IgD-negative memory B cell (primary cell): Measurements from ENCODE around the gene CARD9. TPM values are rescaled to one million over a fixed set of nuclear protein-coding genes. Genes with fewer than 3 reads are reported as not detected.

Experiments
- H3K27ac Mint-ChIP-seq, 3 donors: one replicate each; pipeline ENCODE4 v1.8.0; 2020 to 2022; ENCODE audit warnings: mild to moderate bottlenecking in 3 of 3, mixed read lengths in 3 of 3, moderate library complexity in 1 of 3
- H3K27me3 Mint-ChIP-seq: one replicate; pipeline ENCODE4 v1.8.0; 2021; ENCODE audit warnings: mixed read lengths
- H3K36me3 Mint-ChIP-seq: one replicate; pipeline ENCODE4 v1.8.0; 2020; ENCODE audit warnings: mild to moderate bottlenecking, mixed read lengths
- H3K4me1 Mint-ChIP-seq, 3 donors: one replicate each; pipeline ENCODE4 v1.8.0; 2020 to 2022; ENCODE audit warnings: mixed read lengths in 3 of 3, mild to moderate bottlenecking in 1 of 3
- H3K4me3 Mint-ChIP-seq, 4 donors: one replicate each; pipeline ENCODE4 v1.8.0; 2020 to 2022; ENCODE audit warnings: mild to moderate bottlenecking in 4 of 4, mixed read lengths in 4 of 4, moderate library complexity in 3 of 4
- H3K9me3 Mint-ChIP-seq, 3 donors: one replicate each; pipeline ENCODE4 v1.8.0; 2020 to 2021; ENCODE audit warnings: mixed read lengths in 3 of 3, mild to moderate bottlenecking in 1 of 3
- polyA plus RNA-seq: library from polyadenylated mRNA; unstranded; fragments of 300-500 nt; fragmentation: Illumina TruSeq; gene quantifications from one replicate; pipeline ENCODE4 v1.2.3, GENCODE V29; 2021

CARD9 gene
- polyA plus RNA-seq, 1 donor from 2014 or later = 0.26 TPM

DNA sequence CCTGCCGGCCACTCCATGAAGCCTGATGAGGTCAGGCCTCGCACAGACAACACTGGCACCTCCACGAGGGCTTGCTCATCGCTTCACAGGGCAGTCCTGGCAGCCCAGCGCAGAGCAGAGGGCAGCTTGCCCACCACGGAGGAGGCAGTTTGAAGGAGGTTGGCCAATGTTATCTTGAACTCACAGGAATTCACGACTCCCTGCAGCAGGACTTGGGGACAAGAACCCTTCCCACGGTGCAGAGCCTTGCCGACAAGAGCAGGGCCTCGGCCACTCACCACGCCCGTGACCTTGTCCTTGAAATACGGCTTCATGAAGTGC is 21.5 kb upstream of the CARD9 start:
- H3K36me3 Mint-ChIP-seq = peaks cover 3% of the 10 kb centered on the region
- no peaks in the 10 kb centered on the region for H3K27me3 Mint-ChIP-seq
- H3K27ac Mint-ChIP-seq = no peak overlapping the region
- H3K9me3 Mint-ChIP-seq = no peaks in the 10 kb centered on the region
- peaks cover 5 to 12% (median 8%) of the 10 kb centered on the region in 3 donors for H3K4me1 Mint-ChIP-seq
- H3K4me3 Mint-ChIP-seq = no peak overlapping the region

DNA sequence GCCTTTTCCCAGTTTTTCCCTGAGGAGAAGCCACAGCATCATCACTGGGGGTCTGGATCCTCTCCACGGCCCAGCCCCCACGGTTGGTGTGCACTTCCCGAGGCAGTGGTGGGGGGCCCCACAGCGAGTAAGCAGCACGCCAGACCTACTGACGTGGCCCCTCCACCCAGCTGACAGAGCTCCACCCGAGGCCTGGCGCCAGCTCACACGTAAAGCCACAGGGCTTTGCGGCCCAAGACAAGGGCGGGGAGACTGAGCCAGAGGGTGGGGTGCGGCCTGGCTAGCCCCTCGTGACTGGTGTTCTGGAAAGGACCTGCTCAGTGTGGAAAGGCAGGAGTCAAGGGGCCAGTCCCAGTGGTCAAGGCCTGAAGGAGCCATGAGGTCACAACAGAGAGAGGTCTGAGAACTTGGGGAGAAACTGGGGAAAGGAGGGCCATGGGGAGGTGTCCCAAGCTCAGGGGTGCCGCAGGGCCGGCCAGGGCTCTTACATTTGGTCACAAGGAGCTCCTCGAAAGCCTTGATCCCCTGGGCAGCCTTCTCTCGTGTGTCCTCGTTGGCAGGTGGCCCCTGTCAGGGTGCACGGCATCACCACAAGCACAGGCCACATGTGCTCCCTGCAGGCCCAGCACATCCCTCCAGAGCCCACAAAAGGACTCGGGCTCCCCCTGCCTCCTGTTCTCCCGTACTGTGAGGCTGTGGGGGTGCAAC is 21.0 kb upstream of the CARD9 start:
- Mint-ChIP-seq H3K27ac (no peak overlapping the region), H3K36me3 (peaks cover 3% of the 10 kb centered on the region), H3K4me1 (peaks cover 5 to 12% (median 8%) of the 10 kb centered on the region in 3 donors), H3K27me3 (no peaks in the 10 kb centered on the region), H3K9me3 (no peaks in the 10 kb centered on the region), H3K4me3 (no peak overlapping the region)

DNA sequence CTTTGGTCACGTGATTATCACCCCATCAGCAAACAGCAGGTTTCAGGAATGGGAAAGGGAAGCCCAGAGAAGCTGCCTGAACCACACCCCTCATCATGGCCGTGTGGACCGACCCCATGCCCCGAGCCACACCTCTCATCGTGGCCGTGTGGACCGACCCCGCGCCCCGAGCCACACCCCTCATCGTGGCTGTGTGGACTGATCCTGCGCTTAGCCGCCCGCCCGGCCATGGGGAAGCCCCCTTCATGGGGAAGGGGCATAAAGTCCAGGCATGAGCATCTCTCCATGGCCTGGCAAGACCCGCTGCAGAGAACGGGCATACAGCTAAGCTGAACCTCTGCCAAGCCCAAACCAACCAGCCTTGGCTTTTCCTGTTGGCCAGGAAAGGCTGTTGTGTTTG is 20.1 kb upstream of the CARD9 start:
- Mint-ChIP-seq H3K9me3 (no peaks in the 10 kb centered on the region), H3K36me3 (peaks cover 3% of the 10 kb centered on the region), H3K27ac (no peak overlapping the region), H3K4me3 (no peak overlapping the region), H3K4me1 (peaks cover 0 to 4% (median 0%) of the 10 kb centered on the region in 3 donors), H3K27me3 (no peaks in the 10 kb centered on the region)

DNA sequence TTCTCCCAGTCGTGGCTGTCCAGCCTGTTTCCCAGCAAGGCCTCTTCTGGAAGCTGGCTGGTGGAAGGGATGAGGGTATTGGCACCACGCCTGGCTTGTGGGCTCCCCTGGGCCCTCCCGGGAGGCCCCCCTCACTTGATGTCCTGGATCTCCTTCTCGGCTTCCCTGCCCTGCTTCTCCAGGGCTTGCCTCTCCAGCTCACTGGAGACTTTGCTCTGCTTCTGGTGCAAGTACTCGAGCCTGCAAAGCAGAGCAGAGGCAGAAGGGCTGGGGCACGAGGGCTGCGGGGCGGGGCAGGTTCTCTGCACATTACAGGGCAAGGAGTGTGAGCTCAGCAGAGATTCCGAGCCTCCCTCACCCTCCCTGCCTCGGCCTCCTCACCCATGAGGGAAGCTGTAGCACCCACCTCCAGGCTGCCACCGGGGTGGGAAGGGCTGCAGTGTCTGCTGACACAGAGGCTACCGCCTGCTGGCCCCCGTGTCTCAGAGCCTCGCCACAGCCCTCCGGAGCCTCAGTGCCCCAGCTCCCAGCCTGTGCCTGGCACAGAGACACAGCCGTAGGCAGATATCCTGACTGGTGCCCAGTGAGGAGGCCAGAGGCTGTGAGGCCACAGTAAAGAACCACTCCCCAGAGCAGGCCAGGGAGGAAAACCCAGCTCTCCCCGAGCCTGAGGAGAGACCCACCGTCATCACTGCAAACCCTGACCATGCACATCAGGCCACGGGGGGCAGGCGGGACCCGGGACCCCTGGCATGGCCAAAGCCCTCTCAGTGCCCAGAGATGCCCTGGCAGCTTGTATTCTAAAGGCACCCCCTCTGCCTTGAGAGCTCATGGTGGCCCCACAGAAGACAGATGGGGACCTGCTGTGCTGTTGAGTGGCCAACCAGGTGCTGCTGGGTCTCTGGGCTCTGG is 19.3 kb upstream of the CARD9 start:
- Mint-ChIP-seq H3K36me3 (peaks cover 3% of the 10 kb centered on the region), H3K27me3 (no peaks in the 10 kb centered on the region), H3K9me3 (no peaks in the 10 kb centered on the region), H3K4me1 (no peaks in the 10 kb centered on the region), H3K27ac (no peak overlapping the region), H3K4me3 (no peak overlapping the region)

DNA sequence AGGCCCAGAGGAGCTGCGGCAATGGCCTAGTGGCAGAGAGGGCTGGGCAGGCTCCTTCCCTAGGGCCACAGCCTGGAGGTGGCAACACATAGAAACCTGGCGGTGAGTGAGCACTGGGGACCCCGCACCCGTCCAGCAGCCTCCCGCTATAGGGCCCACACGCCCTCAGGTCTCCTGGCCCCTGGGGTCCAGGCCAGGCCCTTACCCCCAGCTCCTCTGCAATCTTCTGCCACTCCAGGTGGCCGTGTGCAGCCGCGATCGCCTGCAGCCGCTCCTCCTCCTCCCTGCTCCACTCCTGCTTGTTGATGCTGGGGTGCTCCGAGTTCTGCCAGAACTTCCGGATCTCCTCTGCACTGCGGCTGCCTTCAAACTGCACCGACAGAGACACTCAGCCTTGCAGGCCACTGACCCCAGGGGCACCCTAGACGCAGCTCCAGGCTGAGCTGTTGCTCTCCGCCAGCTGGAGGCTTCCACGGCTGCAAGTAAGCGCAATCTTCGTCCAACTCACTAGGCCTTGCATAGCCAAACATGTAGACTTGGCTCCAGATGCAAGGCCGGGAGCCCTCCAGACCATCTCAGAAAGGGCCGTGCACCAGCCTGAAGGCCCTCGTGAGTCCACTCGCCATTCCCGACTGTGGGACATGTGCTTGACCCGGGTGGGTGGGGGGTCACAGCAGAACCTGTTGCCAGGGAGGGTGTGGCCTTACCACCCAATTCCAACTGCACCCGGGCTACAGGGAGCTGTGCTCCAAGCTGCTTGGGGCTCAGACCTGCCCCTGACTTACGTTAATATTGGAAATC is 18.5 kb upstream of the CARD9 start:
- Mint-ChIP-seq H3K36me3 (peaks cover 3% of the 10 kb centered on the region), H3K4me3 (peak overlapping the region in 2 of 4 donors; percentile 39 to 41), H3K27ac (peak overlapping the region in 2 of 3 donors; percentile 10 to 51), H3K27me3 (no peaks in the 10 kb centered on the region), H3K4me1 (no peaks in the 10 kb centered on the region), H3K9me3 (no peaks in the 10 kb centered on the region)

DNA sequence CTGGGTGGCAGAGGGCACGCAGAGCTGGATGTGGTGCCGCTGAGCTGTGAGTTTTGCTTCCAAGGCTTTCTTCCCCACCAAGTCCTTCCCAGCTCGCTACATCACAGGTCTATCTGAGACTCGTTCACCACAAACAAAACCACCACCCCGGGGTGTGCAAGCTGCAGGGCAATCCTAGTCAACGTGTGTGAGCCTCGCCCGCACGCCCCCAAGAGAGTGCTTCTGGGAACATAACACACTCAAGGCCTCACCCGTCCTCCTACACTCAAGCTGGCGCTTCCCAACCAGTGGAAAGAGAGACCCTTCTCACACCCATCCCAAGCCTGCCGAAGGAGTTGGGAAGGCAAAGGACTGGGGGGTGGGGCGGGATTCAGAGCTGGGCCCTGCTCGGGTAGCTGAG is 15.9 kb upstream of the CARD9 start:
- Mint-ChIP-seq H3K4me3 (no peak overlapping the region), H3K36me3 (peaks cover 11% of the 10 kb centered on the region), H3K27ac (peak overlapping the region in 1 of 3 donors; percentile 87), H3K9me3 (no peaks in the 10 kb centered on the region), H3K27me3 (no peaks in the 10 kb centered on the region), H3K4me1 (peaks cover 0 to 1% (median 0%) of the 10 kb centered on the region in 3 donors)

DNA sequence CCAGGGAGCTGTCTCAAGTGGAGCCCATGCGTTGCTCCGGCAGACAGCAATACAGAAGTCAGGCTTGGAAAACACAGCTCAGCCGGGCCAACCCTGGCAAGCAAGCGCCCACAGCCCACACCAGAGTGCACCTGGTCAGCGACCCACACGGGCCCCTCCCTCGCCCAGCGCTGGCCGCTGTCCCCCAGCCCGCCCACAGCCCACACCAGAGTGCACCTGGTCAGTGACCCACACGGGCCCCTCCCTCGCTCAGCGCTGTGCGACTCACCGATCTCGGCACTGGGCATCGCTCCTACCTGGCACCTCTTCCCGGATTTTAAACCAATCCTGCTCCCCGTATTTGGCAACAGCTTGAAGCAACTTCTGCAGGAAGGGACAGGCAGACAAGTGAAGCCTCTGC is 13.7 kb upstream of the CARD9 start:
- Mint-ChIP-seq H3K9me3 (no peaks in the 10 kb centered on the region), H3K4me3 (no peak overlapping the region), H3K36me3 (peaks cover 11% of the 10 kb centered on the region)

DNA sequence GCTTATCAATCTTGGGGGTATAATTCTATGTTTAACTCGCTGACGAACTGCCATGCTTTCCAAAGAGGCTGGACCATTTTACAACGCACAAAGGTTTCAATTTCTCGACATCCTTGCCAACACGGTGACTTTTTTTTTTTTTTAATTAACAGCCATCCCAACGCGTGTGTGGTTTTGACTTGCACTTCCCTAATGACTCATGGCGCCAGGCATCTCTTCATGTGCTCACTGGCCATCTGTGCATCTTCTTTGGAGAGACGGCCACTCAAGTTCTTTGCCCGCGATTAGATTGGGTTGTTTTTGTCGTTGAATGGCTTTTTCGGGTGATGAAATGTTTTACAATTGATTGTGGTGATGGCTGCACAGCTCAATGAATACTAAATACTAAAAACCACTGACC is 12.5 kb upstream of the CARD9 start:
- Mint-ChIP-seq H3K27ac (no peak overlapping the region), H3K4me3 (no peak overlapping the region), H3K36me3 (peaks cover 8% of the 10 kb centered on the region), H3K27me3 (no peaks in the 10 kb centered on the region), H3K4me1 (peaks cover 0 to 1% (median 0%) of the 10 kb centered on the region in 3 donors), H3K9me3 (no peaks in the 10 kb centered on the region)

More for the DNA sequence above, 13.7 kb upstream of the CARD9 start:
- no peak overlapping the region for H3K27ac Mint-ChIP-seq
- H3K4me1 Mint-ChIP-seq = peaks cover 0 to 1% (median 0%) of the 10 kb centered on the region in 3 donors
- no peaks in the 10 kb centered on the region for H3K27me3 Mint-ChIP-seq

DNA sequence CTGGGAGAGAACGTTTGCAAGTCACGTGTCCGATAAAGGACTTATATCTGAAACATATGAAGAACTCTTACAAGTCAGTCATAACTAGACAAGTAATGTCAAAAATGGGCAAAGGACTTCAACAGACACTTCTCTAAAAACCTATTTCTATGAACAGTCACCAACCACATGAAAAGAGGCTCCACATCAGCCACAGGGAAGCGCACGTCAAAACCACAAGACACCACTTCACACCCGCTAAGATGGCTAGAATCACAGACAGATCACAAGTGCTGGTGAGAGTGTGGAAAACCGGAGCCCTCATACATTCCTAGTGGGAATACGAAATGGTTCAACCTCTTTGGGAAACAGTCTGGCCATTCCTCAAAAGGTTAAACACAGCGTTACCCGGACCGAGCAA is 11.5 kb upstream of the CARD9 start:
- Mint-ChIP-seq H3K27me3 (no peaks in the 10 kb centered on the region), H3K9me3 (no peaks in the 10 kb centered on the region), H3K4me3 (no peak overlapping the region), H3K36me3 (peaks cover 8% of the 10 kb centered on the region), H3K27ac (no peak overlapping the region), H3K4me1 (peaks cover 0 to 1% (median 0%) of the 10 kb centered on the region in 3 donors)

DNA sequence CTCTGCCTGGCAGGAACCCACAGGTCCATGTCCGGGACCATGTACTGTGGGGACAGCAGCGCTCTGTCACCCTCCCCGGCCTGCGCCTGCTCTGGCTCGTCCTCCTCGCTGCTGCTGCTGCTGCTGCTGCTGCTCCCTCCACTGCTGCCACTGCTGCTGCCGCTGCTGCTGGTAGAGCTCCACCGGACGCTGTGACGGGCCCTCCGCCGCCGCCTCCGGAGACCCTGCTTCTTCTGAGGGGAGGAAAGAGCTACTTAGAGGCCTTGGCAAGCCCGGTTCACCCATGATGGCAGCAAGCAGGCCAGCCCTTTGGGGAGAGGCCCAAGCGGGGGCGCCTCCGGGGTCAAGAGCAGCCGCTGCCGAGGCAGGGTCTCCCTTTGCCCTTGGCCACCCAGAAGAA is 10.0 kb upstream of the CARD9 start:
- Mint-ChIP-seq H3K27ac (no peak overlapping the region), H3K36me3 (peaks cover 8% of the 10 kb centered on the region)

DNA sequence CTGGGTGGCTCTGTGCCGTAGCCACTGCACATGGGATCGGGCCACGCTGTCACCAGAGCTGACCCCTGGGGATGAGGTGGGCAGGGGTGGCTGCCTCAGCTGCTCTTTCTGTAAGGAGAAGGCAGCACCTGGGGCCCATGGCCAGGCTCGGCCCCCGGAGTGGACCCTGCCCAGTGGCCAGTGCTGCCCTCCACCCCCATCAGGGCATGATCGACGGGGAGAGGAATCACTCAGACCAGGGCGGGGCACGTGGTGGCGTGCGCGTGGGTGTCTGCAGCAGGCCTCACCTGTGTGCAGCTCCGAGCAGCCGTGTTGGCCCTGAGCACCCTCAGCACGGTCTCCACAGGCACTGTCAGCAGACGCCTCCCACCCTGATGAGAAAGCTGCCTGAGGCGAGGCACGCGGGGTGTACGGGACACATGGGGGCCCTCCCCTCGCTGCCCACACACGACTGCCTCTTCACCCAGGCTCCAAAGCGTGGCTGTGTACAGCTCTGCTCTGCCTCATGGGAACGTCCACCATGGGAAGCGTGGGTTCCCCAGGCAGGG is 8.6 kb upstream of the CARD9 start:
- H3K4me3 Mint-ChIP-seq = no peak overlapping the region
- H3K27me3 Mint-ChIP-seq = no peaks in the 10 kb centered on the region
- peaks cover 8% of the 10 kb centered on the region for H3K36me3 Mint-ChIP-seq
- peaks cover 0 to 1% (median 0%) of the 10 kb centered on the region in 3 donors for H3K4me1 Mint-ChIP-seq
- H3K9me3 Mint-ChIP-seq = no peaks in the 10 kb centered on the region
- no peak overlapping the region for H3K27ac Mint-ChIP-seq

More for the DNA sequence above, 10.0 kb upstream of the CARD9 start:
- Mint-ChIP-seq H3K9me3 (no peaks in the 10 kb centered on the region), H3K4me3 (no peak overlapping the region), H3K27me3 (no peaks in the 10 kb centered on the region), H3K4me1 (peaks cover 0 to 1% (median 0%) of the 10 kb centered on the region in 3 donors)

DNA sequence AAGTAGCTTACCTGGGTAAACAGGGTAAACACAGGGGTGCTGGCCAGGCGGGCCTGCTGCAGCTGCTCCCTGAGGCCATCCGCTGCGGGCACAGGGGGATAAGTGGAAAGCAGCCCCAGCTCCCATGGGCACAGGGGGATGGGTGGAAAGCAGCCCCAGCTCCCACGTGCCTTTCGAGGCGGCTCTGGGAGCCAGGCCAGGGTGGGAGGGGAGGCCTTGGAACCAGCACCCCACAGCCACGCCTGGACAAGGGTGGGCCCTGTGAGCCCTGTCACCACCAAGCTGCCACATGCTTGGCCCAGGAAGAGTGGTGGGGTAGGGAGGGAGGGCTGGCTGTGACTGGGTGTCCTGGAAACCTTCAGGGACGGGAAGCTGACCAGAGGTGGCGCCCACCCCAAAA is 7.8 kb upstream of the CARD9 start:
- peaks cover 8% of the 10 kb centered on the region for H3K36me3 Mint-ChIP-seq
- H3K27me3 Mint-ChIP-seq = no peaks in the 10 kb centered on the region
- no peak overlapping the region for H3K27ac Mint-ChIP-seq
- no peak overlapping the region for H3K4me3 Mint-ChIP-seq
- H3K4me1 Mint-ChIP-seq = peaks cover 0 to 1% (median 0%) of the 10 kb centered on the region in 3 donors
- no peaks in the 10 kb centered on the region for H3K9me3 Mint-ChIP-seq

DNA sequence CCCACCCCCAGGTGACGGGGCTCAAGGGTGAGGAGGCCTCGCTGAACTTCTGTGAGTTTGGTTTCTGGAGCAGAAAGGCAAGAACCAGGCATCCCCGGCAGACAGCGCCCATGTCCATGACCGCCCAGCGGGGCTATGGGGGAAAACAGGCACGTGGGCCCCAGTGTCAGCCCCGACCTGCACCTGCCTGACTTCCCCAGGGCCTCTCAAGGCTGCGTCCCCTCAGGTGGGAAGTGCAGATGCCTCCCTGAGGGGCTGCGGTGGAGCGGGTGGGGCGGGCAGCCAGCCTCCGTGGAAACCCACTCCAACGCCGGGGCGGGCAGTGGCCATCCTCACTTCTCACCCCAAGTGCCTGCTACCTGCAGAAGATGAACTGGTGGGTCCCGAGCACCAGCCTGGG is 6.9 kb upstream of the CARD9 start:
- Mint-ChIP-seq H3K9me3 (no peaks in the 10 kb centered on the region), H3K4me3 (no peak overlapping the region), H3K27me3 (no peaks in the 10 kb centered on the region)

DNA sequence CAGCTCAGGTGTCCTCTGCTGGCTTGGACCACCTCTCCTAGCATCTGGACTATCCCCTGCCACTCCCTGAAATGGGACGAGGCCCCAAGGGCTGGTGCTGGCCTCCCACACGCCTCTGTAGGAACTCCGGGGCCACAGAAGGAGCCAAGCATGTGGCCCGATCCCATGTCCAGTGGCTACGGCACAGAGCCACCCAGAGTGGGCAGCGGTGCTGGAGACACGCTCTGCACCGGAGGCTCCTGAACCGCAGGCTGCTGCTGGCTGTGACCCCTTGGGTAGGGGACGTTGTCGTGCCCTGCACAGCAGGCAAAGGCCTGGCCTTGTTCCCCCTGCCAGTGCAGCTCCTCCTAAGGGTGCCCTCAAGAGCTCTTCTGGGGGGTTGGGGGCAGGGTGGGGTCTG is 6.4 kb upstream of the CARD9 start:
- H3K36me3 Mint-ChIP-seq = peaks cover 4% of the 10 kb centered on the region

More for the DNA sequence above, 6.9 kb upstream of the CARD9 start:
- Mint-ChIP-seq H3K4me1 (peaks cover 0 to 1% (median 0%) of the 10 kb centered on the region in 3 donors), H3K27ac (no peak overlapping the region), H3K36me3 (peaks cover 5% of the 10 kb centered on the region)

DNA sequence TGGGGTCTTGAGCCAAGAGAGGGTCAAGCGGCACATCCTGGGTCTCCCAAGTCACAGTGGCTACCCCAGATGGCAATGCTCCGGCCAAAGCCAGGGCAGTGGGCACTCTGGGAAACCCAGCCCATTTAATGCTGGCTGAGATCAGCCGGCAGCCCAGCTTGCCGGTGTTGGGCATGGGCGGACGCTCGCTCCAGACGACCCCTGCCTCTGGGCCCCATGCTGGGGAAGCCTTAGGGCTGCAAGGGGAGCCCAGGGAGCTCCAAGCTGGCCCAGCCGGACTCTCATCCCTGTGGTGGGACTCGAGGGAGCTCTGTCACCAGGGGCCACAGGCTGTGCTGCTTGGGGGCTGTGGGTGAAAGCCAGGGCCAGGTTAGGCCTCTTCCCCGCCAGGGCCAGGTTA is 5.9 kb upstream of the CARD9 start:
- no peaks in the 10 kb centered on the region for H3K27me3 Mint-ChIP-seq
- H3K4me3 Mint-ChIP-seq = no peak overlapping the region
- no peak overlapping the region for H3K27ac Mint-ChIP-seq
- no peaks in the 10 kb centered on the region for H3K9me3 Mint-ChIP-seq
- H3K4me1 Mint-ChIP-seq = no peaks in the 10 kb centered on the region
- H3K36me3 Mint-ChIP-seq = peaks cover 2% of the 10 kb centered on the region

More for the DNA sequence above, 6.4 kb upstream of the CARD9 start:
- H3K4me3 Mint-ChIP-seq = no peak overlapping the region
- no peaks in the 10 kb centered on the region for H3K9me3 Mint-ChIP-seq
- no peak overlapping the region for H3K27ac Mint-ChIP-seq
- H3K27me3 Mint-ChIP-seq = no peaks in the 10 kb centered on the region
- H3K4me1 Mint-ChIP-seq = peaks cover 0 to 1% (median 0%) of the 10 kb centered on the region in 3 donors
